ENCODE measurements around the gene ZNRF1.
"Not testable (repeated sequence)": the region's sequence is repeated elsewhere in the genome, so short reads cannot be mapped to it uniquely, and the experiment has no call there.

The ZNRF1 gene

GRCh38 chr16:75116911-75117245 is 118.1 kb downstream of the ZNRF1 start:
- Histone ChIP-seq H3K27me3 (replicated peaks; ENCODE audit: control insufficient read depth, insufficient read depth, low read length, poor library complexity, severe bottlenecking) (no peaks in the 10 kb centered on the region), H3K9me3 (ENCODE audit: control insufficient read depth, low read length) (peaks cover 3% of the 10 kb centered on the region), H3K4me3 (ENCODE audit: insufficient read depth, low read depth, low read length, poor library complexity, severe bottlenecking) (no peak overlapping the region), H3K27ac (ENCODE audit: insufficient read depth, low read length, poor library complexity, severe bottlenecking) (no peak overlapping the region), H3K4me1 (ENCODE audit: control insufficient read depth, insufficient read depth, low read length, poor library complexity, severe bottlenecking) (no peaks in the 10 kb centered on the region), H3K36me3 (ENCODE audit: control insufficient read depth, insufficient read depth, low read length) (no peaks in the 10 kb centered on the region)
- no peak for DNase-seq

DNA sequence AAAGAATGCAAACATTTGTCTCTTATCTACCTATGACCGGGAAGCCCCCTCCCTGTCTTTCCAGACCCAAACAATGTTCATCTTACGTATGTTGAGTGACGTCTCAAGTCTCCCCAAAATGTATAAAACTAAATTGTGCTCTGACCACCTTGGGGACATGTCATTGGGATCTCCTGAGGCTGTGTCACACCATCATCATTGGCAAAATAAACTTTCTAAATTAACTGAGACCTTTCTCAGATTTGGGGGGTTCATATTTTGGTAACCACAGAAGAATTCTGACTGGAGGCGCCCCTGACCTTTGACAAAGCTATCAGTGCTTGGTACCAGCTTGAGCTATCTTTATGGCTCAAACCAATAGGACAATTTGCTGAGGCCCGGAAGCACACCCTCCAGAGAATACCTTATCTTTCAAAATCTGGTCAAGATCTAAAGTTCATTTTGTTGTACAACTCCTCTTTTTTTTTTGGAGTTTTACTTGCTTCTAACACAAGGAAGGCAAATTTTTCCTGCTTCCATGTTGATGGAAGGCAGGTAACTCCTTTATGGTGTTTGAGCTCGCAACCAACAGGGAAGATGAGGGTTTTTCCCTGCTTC is 120.2 kb downstream of the ZNRF1 start:
- DNase-seq: no peak
- peaks cover 7% of the 10 kb centered on the region for H3K9me3 ChIP-seq (ENCODE audit: control insufficient read depth, low read length)
- no peaks in the 10 kb centered on the region for H3K27me3 ChIP-seq (replicated peaks; ENCODE audit: control insufficient read depth, insufficient read depth, low read length, poor library complexity, severe bottlenecking)
- H3K4me1 ChIP-seq (ENCODE audit: control insufficient read depth, insufficient read depth, low read length, poor library complexity, severe bottlenecking): no peaks in the 10 kb centered on the region
- no peaks in the 10 kb centered on the region for H3K36me3 ChIP-seq (ENCODE audit: control insufficient read depth, insufficient read depth, low read length)
- no peak overlapping the region for H3K27ac ChIP-seq (ENCODE audit: insufficient read depth, low read length, poor library complexity, severe bottlenecking)
- no peak overlapping the region for H3K4me3 ChIP-seq (ENCODE audit: insufficient read depth, low read depth, low read length, poor library complexity, severe bottlenecking)

- Histone ChIP-seq H3K27ac (ENCODE audit: insufficient read depth, low read length, poor library complexity, severe bottlenecking) (no peak overlapping the region), H3K27me3 (replicated peaks; ENCODE audit: control insufficient read depth, insufficient read depth, low read length, poor library complexity, severe bottlenecking) (no peaks in the 10 kb centered on the region), H3K4me3 (ENCODE audit: insufficient read depth, low read depth, low read length, poor library complexity, severe bottlenecking) (no peak overlapping the region), H3K9me3 (ENCODE audit: control insufficient read depth, low read length) (peaks cover 7% of the 10 kb centered on the region), H3K4me1 (ENCODE audit: control insufficient read depth, insufficient read depth, low read length, poor library complexity, severe bottlenecking) (no peaks in the 10 kb centered on the region), H3K36me3 (ENCODE audit: control insufficient read depth, insufficient read depth, low read length) (no peaks in the 10 kb centered on the region)
- no peak for DNase-seq
These were observed 121.4 kb downstream of the ZNRF1 start for GRCh38 chr16:75120253-75120652.

DNA sequence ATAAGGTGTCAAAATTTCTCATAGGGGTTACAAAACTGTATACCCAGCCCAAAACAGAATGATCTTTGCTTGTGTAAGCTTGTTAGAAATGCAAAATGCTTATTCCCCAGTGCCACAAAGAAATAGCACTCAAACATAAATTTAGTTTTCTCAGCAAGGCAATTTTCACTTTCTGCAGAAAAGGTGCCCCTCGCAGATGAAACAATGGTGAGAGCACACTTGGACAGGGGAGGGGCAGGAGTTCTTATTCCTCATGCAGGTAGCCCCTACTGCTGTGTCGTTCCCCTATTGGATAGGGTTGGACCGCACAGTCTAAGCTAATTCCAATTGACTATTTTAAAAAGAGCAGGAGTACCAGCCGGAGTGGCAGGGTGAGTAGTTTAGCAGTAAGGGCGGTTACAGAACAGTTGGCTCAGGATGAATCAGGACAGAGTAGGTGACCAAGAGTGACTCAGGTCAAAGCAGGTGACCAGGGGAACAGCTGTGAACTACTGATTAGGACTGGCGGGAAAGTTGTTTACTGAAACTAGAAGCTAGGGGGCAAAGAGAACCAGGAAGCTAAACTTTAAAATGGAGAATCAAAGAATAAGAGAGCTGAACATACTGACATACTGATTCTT is 123.2 kb downstream of the ZNRF1 start:
- H3K9me3 ChIP-seq (ENCODE audit: control insufficient read depth, low read length): peaks cover 7% of the 10 kb centered on the region
- H3K36me3 ChIP-seq (ENCODE audit: control insufficient read depth, insufficient read depth, low read length): no peaks in the 10 kb centered on the region
- no peak overlapping the region for H3K4me3 ChIP-seq (ENCODE audit: insufficient read depth, low read depth, low read length, poor library complexity, severe bottlenecking)
- DNase-seq: no peak
- no peaks in the 10 kb centered on the region for H3K4me1 ChIP-seq (ENCODE audit: control insufficient read depth, insufficient read depth, low read length, poor library complexity, severe bottlenecking)
- no peaks in the 10 kb centered on the region for H3K27me3 ChIP-seq (replicated peaks; ENCODE audit: control insufficient read depth, insufficient read depth, low read length, poor library complexity, severe bottlenecking)
- H3K27ac ChIP-seq (ENCODE audit: insufficient read depth, low read length, poor library complexity, severe bottlenecking): no peak overlapping the region

- Histone ChIP-seq H3K4me1 (ENCODE audit: control insufficient read depth, insufficient read depth, low read length, poor library complexity, severe bottlenecking) (no peaks in the 10 kb centered on the region), H3K4me3 (ENCODE audit: insufficient read depth, low read depth, low read length, poor library complexity, severe bottlenecking) (no peak overlapping the region), H3K36me3 (ENCODE audit: control insufficient read depth, insufficient read depth, low read length) (no peaks in the 10 kb centered on the region), H3K27me3 (replicated peaks; ENCODE audit: control insufficient read depth, insufficient read depth, low read length, poor library complexity, severe bottlenecking) (no peaks in the 10 kb centered on the region), H3K27ac (ENCODE audit: insufficient read depth, low read length, poor library complexity, severe bottlenecking) (no peak overlapping the region), H3K9me3 (ENCODE audit: control insufficient read depth, low read length) (peaks cover 7% of the 10 kb centered on the region)
- no peak for DNase-seq
These were observed 123.8 kb downstream of the ZNRF1 start for GRCh38 chr16:75122609-75123008.

DNA sequence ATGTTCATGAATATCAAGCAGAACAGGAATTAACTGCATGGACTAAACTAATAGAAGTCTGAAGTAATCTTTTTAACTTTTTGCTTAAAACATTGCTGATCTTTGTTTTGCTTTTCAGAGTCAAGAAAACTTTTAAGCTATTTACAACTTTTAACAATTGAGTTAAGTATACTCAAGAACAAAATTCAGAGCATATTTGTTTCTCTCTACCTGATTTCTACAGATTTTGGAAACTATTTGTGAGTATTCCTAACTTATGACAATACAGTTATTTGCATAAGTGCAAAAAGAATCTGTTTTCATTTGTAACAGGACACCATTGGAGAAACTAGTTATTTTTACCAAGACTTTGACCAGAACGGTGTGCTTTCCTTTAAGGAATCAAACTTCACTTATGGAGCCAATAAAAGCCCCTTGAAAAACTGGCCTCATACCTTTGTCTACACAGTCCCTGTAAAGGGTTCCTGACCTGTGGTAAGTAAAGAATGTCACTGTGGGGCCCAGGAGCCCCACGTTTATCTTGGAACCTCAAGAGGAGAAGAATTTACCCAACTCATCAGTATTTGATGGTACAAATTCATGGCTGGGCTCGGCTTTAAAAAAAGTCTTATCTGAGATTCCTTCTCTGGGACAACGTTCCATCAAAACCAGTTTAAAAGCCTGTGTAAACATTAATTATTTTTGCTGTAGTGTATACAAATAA is 129.0 kb downstream of the ZNRF1 start:
- Histone ChIP-seq H3K4me3 (ENCODE audit: insufficient read depth, low read depth, low read length, poor library complexity, severe bottlenecking) (no peak overlapping the region), H3K36me3 (ENCODE audit: control insufficient read depth, insufficient read depth, low read length) (no peaks in the 10 kb centered on the region), H3K27me3 (replicated peaks; ENCODE audit: control insufficient read depth, insufficient read depth, low read length, poor library complexity, severe bottlenecking) (no peaks in the 10 kb centered on the region), H3K9me3 (ENCODE audit: control insufficient read depth, low read length) (no peaks in the 10 kb centered on the region), H3K4me1 (ENCODE audit: control insufficient read depth, insufficient read depth, low read length, poor library complexity, severe bottlenecking) (peaks cover 2% of the 10 kb centered on the region), H3K27ac (ENCODE audit: insufficient read depth, low read length, poor library complexity, severe bottlenecking) (no peak overlapping the region)
- no peak for DNase-seq

- not testable (repeated sequence) for H3K9me3 ChIP-seq (ENCODE audit: control insufficient read depth, low read length); H3K27ac ChIP-seq (ENCODE audit: insufficient read depth, low read length, poor library complexity, severe bottlenecking); DNase-seq; H3K4me3 ChIP-seq (ENCODE audit: insufficient read depth, low read depth, low read length, poor library complexity, severe bottlenecking); H3K27me3 ChIP-seq (replicated peaks; ENCODE audit: control insufficient read depth, insufficient read depth, low read length, poor library complexity, severe bottlenecking); H3K4me1 ChIP-seq (ENCODE audit: control insufficient read depth, insufficient read depth, low read length, poor library complexity, severe bottlenecking); H3K36me3 ChIP-seq (ENCODE audit: control insufficient read depth, insufficient read depth, low read length)
These were observed 130.8 kb downstream of the ZNRF1 start for GRCh38 chr16:75129421-75130149.

DNA sequence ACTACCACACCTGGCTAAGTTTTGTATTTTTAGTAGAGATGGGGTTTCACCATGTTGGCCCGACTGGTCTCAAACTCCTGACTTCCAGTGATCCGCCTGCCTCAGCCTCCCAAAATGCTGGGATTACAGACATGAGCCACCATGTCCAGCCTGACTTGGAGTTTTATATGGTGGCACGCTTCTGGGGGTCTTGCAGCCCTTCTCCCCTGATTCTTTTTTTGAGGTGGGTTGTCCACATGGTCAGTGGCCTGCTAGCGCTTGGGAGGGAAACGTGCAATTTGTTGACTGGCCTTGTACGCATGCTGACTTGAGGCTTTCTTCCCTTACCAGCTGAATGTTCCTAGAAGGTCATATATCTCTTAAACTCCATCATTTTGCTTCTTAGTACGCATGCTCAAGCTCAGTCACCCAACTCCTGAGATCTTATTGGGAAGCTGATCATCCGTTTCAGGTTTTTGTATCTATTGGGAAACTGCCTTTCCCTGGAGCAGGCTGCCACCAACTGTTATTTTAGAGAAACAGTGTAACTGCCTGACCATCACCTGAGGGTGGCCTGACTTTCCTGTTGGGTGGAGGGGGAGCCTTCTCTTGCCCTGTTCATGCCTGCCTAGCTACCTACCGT is 131.4 kb downstream of the ZNRF1 start:
- Histone ChIP-seq H3K36me3 (ENCODE audit: control insufficient read depth, insufficient read depth, low read length) (no peaks in the 10 kb centered on the region), H3K4me1 (ENCODE audit: control insufficient read depth, insufficient read depth, low read length, poor library complexity, severe bottlenecking) (peaks cover 2% of the 10 kb centered on the region), H3K9me3 (ENCODE audit: control insufficient read depth, low read length) (no peaks in the 10 kb centered on the region), H3K27me3 (replicated peaks; ENCODE audit: control insufficient read depth, insufficient read depth, low read length, poor library complexity, severe bottlenecking) (no peaks in the 10 kb centered on the region), H3K4me3 (ENCODE audit: insufficient read depth, low read depth, low read length, poor library complexity, severe bottlenecking) (no peak overlapping the region), H3K27ac (ENCODE audit: insufficient read depth, low read length, poor library complexity, severe bottlenecking) (no peak overlapping the region)
- DNase-seq: no peak

GRCh38 chr16:75131081-75131480 is 132.3 kb downstream of the ZNRF1 start:
- Histone ChIP-seq H3K9me3 (ENCODE audit: control insufficient read depth, low read length) (no peaks in the 10 kb centered on the region), H3K4me3 (ENCODE audit: insufficient read depth, low read depth, low read length, poor library complexity, severe bottlenecking) (no peak overlapping the region), H3K27ac (ENCODE audit: insufficient read depth, low read length, poor library complexity, severe bottlenecking) (no peak overlapping the region), H3K36me3 (ENCODE audit: control insufficient read depth, insufficient read depth, low read length) (no peaks in the 10 kb centered on the region), H3K27me3 (replicated peaks; ENCODE audit: control insufficient read depth, insufficient read depth, low read length, poor library complexity, severe bottlenecking) (no peaks in the 10 kb centered on the region), H3K4me1 (ENCODE audit: control insufficient read depth, insufficient read depth, low read length, poor library complexity, severe bottlenecking) (peaks cover 2% of the 10 kb centered on the region)
- DNase-seq: no peak

Data from effector memory CD4-positive, alpha-beta T cell (primary cell).